Spleen (tissue), 7 donors: Measurements from ENCODE around the gene KREMEN1.

Source experiments
- CTCF ChIP-seq, 11 experiments: fragments of 200-600 bp in 7 of 11; fragments of 450-650 bp in 4 of 11; sonication (generic) in 4 of 11; IDR thresholded peaks in 8 of 11; conservative IDR thresholded peaks in 3 of 11; 1 replicate in 7 of 11; 2 replicates in 4 of 11; pipeline versions ENCODE4 v1.4.0 to v1.8.0; 2016 to 2021; ENCODE audit warnings: antibody characterized with exemption in 11 of 11, inconsistent platforms in 4 of 11, mild to moderate bottlenecking in 1 of 11
- POLR2A ChIP-seq, 3 donors: fragments of 450-650 bp; IDR thresholded peaks; one replicate each; pipeline ENCODE4 v1.5.1; 2017; ENCODE audit warnings: antibody characterized with exemption in 3 of 3, mild to moderate bottlenecking in 1 of 3
- donor health status: DM: no; HTN: no; CAD: no; lungs with moderate emphysema.
- donor health status: DM: no; HTN: no; CAD: no.
- donor health status: DM: no; HTN: no; CAD: no.

- no peak for TF ChIP-seq CTCF (IDR thresholded peaks at IDR 0.05 in 8 of 11, conservative IDR thresholded peaks at IDR 0.05 in 3 of 11)
- no peak for TF ChIP-seq POLR2A (IDR thresholded peaks at IDR 0.05)
Observed at GRCh38 chr22:29146091-29146560, 73.3 kb downstream of the KREMEN1 start.
